Measurements from ENCODE around the gene SH3PXD2A.

Gene SH3PXD2A

GRCh38 chr10:103572347-103573204 is 282.8 kb downstream of the SH3PXD2A start:
- DNase-seq: no peak

DNA sequence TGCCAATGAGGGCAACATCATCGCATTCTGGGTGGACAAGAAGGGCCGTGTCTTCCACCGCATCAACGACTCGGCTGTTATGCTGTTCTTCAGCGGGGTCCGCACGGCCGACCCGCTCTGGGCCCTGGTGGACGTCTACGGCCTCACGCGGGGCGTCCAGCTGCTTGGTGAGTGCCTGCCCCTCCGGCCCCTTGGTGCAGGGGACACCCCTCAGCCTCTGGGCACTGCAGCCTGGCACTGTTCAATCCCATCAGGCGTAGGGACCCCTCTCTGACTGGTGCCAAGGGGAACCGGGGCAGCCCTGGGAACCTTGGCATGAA is 283.8 kb downstream of the SH3PXD2A start:
- no peak for DNase-seq

GRCh38 chr10:103570844-103571655 is 284.3 kb downstream of the SH3PXD2A start:
- no peak for DNase-seq

GRCh38 chr10:103569896-103570295 is 285.5 kb downstream of the SH3PXD2A start:
- no peak for DNase-seq

- no peak for DNase-seq
These were observed 286.9 kb downstream of the SH3PXD2A start for GRCh38 chr10:103568505-103568904.

GRCh38 chr10:103566536-103566935 is 288.8 kb downstream of the SH3PXD2A start:
- no peak for DNase-seq

DNA sequence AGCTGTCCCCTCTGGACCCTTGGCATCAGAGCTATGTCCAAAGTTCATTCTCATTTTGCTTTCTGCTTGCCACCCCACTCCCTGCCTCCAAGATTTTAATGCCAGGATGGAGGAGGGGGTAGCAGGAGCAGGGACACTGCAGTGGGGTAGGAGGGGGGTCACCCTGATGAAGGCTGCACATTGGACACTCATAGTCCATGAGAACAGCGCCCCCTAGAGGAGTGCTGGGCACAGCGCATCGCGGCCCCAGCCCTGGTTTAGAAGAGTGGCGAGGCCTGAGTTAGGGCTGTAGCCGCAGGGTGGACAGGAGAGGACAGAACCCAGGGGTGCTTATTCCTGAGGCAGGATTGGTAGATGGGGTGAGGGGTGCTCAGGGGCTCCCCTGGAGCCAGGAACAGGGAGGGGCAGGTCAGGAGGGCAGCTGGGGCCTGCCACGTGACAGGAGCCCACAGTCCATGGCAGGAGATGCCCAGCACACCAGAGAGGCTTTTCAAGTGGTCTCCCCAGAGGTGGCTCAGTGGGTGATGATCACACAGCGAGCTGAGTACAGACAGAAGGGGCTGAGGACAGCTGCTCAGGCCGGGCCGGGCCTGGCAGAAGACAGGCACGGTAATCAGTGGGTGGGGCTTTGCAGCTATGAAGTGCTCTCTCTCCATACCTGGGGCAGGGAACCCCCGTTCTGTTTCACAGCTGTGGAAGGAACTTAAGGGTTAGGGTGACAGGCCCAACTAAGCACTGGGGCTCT is 290.4 kb downstream of the SH3PXD2A start:
- DNase-seq: no peak

- DNase-seq: no peak
These were observed 291.3 kb downstream of the SH3PXD2A start for GRCh38 chr10:103564116-103564501.

DNA sequence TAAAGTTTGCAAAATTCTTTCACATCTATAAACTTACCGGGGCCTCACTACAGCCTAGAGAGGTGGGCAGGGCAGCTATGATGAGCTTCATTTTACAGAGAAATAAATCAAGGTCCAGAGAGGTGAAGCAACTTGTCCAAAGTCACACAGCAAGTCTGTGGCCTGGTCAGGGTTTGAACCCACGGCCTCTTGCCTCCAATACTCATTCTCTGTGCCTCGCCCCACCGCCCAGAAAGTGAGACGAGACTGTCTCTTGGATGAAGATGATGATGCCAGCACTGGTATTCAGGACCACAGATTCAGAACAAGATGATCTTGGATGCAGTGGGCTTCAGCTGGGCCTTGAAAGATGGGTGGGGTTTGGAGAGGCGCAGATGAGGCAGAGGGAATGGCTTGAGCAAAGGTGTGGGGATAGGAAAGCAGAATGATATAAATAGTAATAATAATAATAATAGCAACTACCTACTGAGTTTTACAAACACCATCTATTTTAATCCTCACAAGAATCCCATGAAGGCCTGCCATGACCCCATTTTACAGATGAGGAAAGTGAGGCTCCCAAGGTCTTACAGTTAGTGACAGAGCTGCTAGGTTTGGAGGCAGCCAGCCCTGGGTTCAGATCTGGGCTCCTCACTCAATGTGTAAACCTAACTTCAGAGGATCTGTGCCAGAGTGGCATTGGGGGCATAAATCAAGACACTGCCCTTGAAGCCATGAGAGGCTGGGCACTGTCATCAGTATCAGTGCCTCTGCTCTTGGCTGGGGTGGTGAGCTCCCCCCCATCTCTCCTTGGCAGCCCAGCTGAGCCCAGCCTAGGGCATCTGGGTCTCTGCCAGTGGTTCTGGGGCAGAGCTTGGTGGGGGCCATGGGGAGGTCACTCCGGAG is 291.9 kb downstream of the SH3PXD2A start:
- no peak for DNase-seq

DNA sequence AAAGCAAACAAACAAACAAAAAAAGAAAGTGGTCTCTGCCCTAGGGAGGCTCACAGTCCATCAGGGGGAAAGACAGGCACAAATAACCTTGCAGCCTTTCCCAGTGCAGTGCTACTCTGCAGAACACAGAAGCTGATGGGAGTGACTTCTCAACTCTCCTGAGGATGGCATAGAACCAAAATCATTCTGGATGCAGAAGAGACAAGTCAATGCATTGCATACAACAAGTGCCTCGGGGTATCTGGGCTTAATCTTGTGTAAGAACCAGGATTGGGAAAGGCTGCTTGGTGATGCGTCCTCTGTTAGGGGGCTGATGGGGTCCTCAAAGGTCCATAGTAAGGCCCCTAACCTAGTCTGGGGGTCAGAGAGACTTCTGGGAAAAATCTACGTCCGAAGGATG is 293.0 kb downstream of the SH3PXD2A start:
- no peak for DNase-seq

GRCh38 chr10:103560886-103561285 is 294.5 kb downstream of the SH3PXD2A start:
- no peak for DNase-seq

GRCh38 chr10:103559776-103560175 is 295.6 kb downstream of the SH3PXD2A start:
- no peak for DNase-seq

- DNase-seq: no peak
These were observed 296.5 kb downstream of the SH3PXD2A start for GRCh38 chr10:103558911-103559310.

- no peak for DNase-seq
These were observed 297.9 kb downstream of the SH3PXD2A start for GRCh38 chr10:103557455-103557854.

DNA sequence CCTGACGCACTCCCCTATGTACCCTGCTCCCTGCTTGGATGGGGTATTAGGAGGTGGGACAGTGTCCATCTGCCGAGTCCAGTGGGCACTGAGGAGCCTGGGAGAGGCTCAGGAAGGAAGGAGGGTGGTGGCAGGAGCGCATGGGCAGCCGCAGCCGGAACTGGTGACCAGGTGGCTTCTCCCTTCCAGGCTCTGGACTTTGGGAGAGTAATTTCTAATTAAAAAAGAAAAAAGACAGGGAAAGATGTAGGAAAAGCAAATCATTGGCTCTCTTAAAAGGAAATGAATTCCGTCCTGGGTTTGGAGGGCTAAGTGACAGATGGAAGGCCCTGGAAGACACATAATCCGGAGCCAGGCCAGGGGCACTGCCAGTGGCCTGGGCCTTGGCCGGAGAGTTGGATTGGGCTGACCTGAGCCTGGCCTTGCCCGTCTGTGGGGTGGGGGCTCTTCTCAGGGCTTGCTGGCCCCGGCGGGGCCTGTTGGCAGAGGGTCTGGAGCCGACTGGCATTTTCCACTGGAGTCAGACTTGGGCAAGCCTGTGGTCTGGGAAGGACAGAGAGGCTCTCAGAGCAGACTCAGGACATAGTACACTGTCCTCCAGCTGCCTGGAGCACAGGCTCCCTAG is 298.9 kb downstream of the SH3PXD2A start:
- no peak for DNase-seq

DNA sequence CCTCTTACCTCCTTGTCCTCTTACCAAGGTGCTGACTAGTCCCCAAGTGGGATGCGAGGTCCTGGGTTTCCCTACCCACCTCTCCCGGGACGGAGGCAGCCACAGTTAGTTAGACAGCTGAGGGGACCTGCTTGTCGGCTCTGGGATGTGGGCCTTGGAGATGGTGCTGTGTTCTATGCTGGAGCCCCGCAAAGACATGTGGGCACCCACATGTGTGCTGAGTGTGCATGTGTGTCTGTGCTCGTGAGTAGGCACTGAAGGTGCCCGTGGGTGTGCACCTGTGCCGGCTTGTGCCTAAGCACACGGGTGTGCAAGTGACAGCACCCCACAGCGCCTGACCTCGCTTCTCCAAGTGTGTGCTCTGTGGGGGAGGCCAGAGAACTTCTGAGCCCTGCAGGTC is 299.7 kb downstream of the SH3PXD2A start:
- no peak for DNase-seq

- DNase-seq: no peak
These were observed 300.1 kb downstream of the SH3PXD2A start for GRCh38 chr10:103555325-103555649.

DNA sequence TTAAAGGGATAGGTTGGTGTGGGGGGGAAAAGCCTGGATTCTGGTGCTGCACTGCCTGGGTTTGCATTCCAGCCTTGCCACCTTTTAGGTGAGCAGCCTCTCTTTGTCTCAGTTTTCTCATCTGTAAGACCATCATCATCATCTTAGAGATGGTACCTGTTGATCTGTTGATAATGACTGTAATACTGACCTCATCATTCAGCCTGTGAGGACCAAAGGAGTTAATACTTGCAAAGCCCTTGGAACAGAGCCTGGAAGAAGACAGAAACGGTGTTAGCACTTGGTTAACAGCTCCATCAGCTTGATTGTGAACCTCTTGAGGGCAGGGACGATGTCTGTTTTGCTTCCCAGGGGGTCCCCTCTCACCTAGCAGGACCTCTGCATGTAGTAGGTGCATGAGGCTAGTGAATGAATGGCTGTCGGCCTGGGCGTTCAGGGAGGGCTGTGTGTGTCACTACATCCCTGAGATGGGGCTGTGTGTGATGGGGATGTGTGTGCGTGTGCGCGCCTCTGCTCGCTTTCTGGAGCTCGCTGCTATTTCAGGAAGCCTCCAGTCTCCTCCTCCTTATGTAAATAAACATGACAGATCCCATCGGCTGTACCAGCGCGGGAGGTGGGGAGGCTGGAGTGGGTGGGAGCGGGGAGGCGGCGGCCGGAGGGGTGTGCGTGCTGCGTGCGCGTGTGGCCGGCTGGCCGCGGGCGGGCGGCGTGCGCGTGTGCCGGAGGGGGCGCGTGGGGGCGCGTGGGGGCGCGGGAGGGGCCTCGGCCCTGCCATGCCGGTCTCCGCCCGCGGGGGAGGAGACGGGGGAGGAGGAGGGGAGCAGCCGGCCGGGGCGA is 300.7 kb downstream of the SH3PXD2A start:
- peak; percentile 19 for DNase-seq

- no peak for DNase-seq
These were observed 301.5 kb downstream of the SH3PXD2A start for GRCh38 chr10:103553743-103554487.

All from CD4-positive, alpha-beta T cell treated with Interleukin-17A for 1 hour (primary cell).